ENCODE measurements around the gene TTC39A. TPM values are rescaled to one million over a fixed set of nuclear protein-coding genes. Genes with fewer than 3 reads are reported as not detected.
A peak's percentile ranks its signal among the peaks of the same experiment; 100 is the strongest.

TTC39A gene
- total and polyA plus RNA-seq, 4 donors = 16.6 to 46.8 (median 28.5) TPM

GRCh38 chr1:51331206-51332100, 1.1 kb upstream of the TTC39A start:
- 50 to 55% methylated on average over 7 of the region's 7 CpGs for WGBS, 2 donors
- Histone ChIP-seq H3K9me3 (ENCODE audit: control insufficient read depth in 4 of 4, insufficient read depth in 3 of 4, low read length in 3 of 4) (no peaks in the 10 kb centered on the region), H3K27me3 (ENCODE audit: control insufficient read depth in 3 of 3, insufficient read depth in 3 of 3, low read length in 2 of 3) (peaks cover 0 to 16% (median 10%) of the 10 kb centered on the region in 3 donors), H3K27ac (ENCODE audit: low read depth in 1 of 2, low read length in 1 of 2) (peak overlapping the region; percentile 5 to 24), H3K36me3 (ENCODE audit: control insufficient read depth in 4 of 4, insufficient read depth in 4 of 4, low read length in 4 of 4) (no peaks in the 10 kb centered on the region), H3K9ac (ENCODE audit: insufficient read depth in 1 of 2, low read length in 2 of 2) (no peak overlapping the region), H3K4me1 (ENCODE audit: control insufficient read depth in 5 of 5, insufficient read depth in 5 of 5, low read length in 5 of 5) (peaks cover 0 to 12% (median 0%) of the 10 kb centered on the region in 5 donors), H3K4me3 (no peak overlapping the region)
- TF ChIP-seq CTCF (IDR thresholded peaks at IDR 0.05; ENCODE audit: control extremely low read depth, extremely low read depth) = no peak
- DNase-seq (no peak), ATAC-seq (ENCODE audit: insufficient read depth, low FRiP score) (peak; percentile 79)

GRCh38 chr1:51329443-51330325, 678 bp downstream of the TTC39A start:
- Histone ChIP-seq H3K9ac (ENCODE audit: insufficient read depth in 1 of 2, low read length in 2 of 2) (peak overlapping the region in 1 of 2 donors; percentile 16), H3K4me3 (peak overlapping the region; percentile 33), H3K4me1 (ENCODE audit: control insufficient read depth in 5 of 5, insufficient read depth in 5 of 5, low read length in 5 of 5) (peaks cover 0 to 12% (median 0%) of the 10 kb centered on the region in 5 donors), H3K27me3 (ENCODE audit: control insufficient read depth in 3 of 3, insufficient read depth in 3 of 3, low read length in 2 of 3) (peaks cover 0 to 16% (median 10%) of the 10 kb centered on the region in 3 donors), H3K36me3 (ENCODE audit: control insufficient read depth in 4 of 4, insufficient read depth in 4 of 4, low read length in 4 of 4) (no peaks in the 10 kb centered on the region), H3K27ac (ENCODE audit: low read depth in 1 of 2, low read length in 1 of 2) (peak overlapping the region; percentile 47 to 85), H3K9me3 (ENCODE audit: control insufficient read depth in 4 of 4, insufficient read depth in 3 of 4, low read length in 3 of 4) (no peaks in the 10 kb centered on the region)
- peak; percentile 67 for ATAC-seq (ENCODE audit: insufficient read depth, low FRiP score)
- WGBS, 2 donors = 34 to 51% methylated on average over 18 to 26 of the region's 26 CpGs
- TF ChIP-seq CTCF (IDR thresholded peaks at IDR 0.05; ENCODE audit: control extremely low read depth, extremely low read depth) = no peak
- DNase-seq = peak; percentile 39 to 65 (median 55)

GRCh38 chr1:51328926-51329325, 1.4 kb downstream of the TTC39A start:
- H3K9ac ChIP-seq (ENCODE audit: insufficient read depth in 1 of 2, low read length in 2 of 2) = peak overlapping the region in 1 of 2 donors; percentile 16
- TF ChIP-seq CTCF (IDR thresholded peaks at IDR 0.05; ENCODE audit: control extremely low read depth, extremely low read depth) = no peak
- H3K4me1 ChIP-seq (ENCODE audit: control insufficient read depth in 5 of 5, insufficient read depth in 5 of 5, low read length in 5 of 5) = peaks cover 0 to 12% (median 0%) of the 10 kb centered on the region in 5 donors
- ATAC-seq (ENCODE audit: insufficient read depth, low FRiP score) = peak; percentile 5
- no peak for DNase-seq
- no peaks in the 10 kb centered on the region for H3K36me3 ChIP-seq (ENCODE audit: control insufficient read depth in 4 of 4, insufficient read depth in 4 of 4, low read length in 4 of 4)
- no peak overlapping the region for H3K4me3 ChIP-seq
- peak overlapping the region in 1 of 2 donors; percentile 85 for H3K27ac ChIP-seq (ENCODE audit: low read depth in 1 of 2, low read length in 1 of 2)
- no peaks in the 10 kb centered on the region for H3K9me3 ChIP-seq (ENCODE audit: control insufficient read depth in 4 of 4, insufficient read depth in 3 of 4, low read length in 3 of 4)
- H3K27me3 ChIP-seq (ENCODE audit: control insufficient read depth in 3 of 3, insufficient read depth in 3 of 3, low read length in 2 of 3) = peaks cover 0 to 16% (median 10%) of the 10 kb centered on the region in 3 donors
- WGBS, 2 donors = 67 to 92% methylated on average over 4 of the region's 4 CpGs
